Measurements from ENCODE around the gene TK2. TPM values are rescaled to one million over a fixed set of nuclear protein-coding genes. Genes with fewer than 3 reads are reported as not detected.

The TK2 gene
- total RNA-seq, 3 donors from 2014 or later: 14.4 to 29.4 (median 17.8) TPM

- Histone ChIP-seq H3K4me1 (ENCODE audit: low read depth) (peaks cover 33% of the 10 kb centered on the region), H3K4me3 (no peak overlapping the region), H3K36me3 (ENCODE audit: low read depth) (no peaks in the 10 kb centered on the region), H3K9me3 (no peaks in the 10 kb centered on the region)
- ATAC-seq (no peak), DNase-seq (no peak)
- intact Hi-C loops (cut with DNase I, micrococcal nuclease): no loop called here
- TF ChIP-seq, protein P1, sequence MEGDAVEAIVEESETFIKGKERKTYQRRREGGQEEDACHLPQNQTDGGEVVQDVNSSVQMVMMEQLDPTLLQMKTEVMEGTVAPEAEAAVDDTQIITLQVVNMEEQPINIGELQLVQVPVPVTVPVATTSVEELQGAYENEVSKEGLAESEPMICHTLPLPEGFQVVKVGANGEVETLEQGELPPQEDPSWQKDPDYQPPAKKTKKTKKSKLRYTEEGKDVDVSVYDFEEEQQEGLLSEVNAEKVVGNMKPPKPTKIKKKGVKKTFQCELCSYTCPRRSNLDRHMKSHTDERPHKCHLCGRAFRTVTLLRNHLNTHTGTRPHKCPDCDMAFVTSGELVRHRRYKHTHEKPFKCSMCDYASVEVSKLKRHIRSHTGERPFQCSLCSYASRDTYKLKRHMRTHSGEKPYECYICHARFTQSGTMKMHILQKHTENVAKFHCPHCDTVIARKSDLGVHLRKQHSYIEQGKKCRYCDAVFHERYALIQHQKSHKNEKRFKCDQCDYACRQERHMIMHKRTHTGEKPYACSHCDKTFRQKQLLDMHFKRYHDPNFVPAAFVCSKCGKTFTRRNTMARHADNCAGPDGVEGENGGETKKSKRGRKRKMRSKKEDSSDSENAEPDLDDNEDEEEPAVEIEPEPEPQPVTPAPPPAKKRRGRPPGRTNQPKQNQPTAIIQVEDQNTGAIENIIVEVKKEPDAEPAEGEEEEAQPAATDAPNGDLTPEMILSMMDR (IDR thresholded peaks at IDR 0.05): no peak
Observed at GRCh38 chr16:66554495-66554894, 4.6 kb upstream of the TK2 start.

GRCh38 chr16:66554021-66554420 lies 4.1 kb upstream of the TK2 start:
- DNase-seq (no peak), ATAC-seq (no peak)
- intact Hi-C loops (cut with DNase I, micrococcal nuclease): no loop called here
- no peaks in the 10 kb centered on the region for H3K9me3 ChIP-seq
- H3K36me3 ChIP-seq (ENCODE audit: low read depth): no peaks in the 10 kb centered on the region
- no peak overlapping the region for H3K4me3 ChIP-seq
- peaks cover 33% of the 10 kb centered on the region for H3K4me1 ChIP-seq (ENCODE audit: low read depth)
- TF ChIP-seq, protein P1 (IDR thresholded peaks at IDR 0.05): no peak

DNA sequence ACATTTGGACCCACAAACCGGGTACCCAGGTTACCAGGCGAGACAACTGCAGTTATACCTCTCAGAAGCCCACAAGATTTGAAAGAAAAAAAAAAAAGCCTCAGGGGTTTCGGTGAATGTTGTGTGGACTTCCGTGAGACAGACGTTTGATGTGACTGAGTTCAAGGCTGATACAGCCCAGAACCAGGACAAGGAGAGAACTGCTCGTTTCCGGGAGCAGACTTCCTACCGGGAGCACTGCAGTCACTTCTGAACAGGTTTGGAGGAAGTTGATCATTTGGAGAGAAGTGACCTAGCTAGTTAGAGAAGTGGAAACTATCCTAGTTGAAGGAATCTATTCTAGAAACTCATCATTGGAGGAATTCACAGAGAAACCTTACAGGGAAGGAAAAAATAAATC lies 3.3 kb upstream of the TK2 start:
- TF ChIP-seq, protein P1 (IDR thresholded peaks at IDR 0.05): no peak
- H3K36me3 ChIP-seq (ENCODE audit: low read depth): no peaks in the 10 kb centered on the region
- H3K4me3 ChIP-seq: peak overlapping the region; percentile 35
- peaks cover 37% of the 10 kb centered on the region for H3K4me1 ChIP-seq (ENCODE audit: low read depth)
- no peaks in the 10 kb centered on the region for H3K9me3 ChIP-seq
- peak in 2 of 3 donors; percentile 47 to 53 for DNase-seq
- intact Hi-C loops (cut with DNase I, micrococcal nuclease): no loop called here
- ATAC-seq: peak; percentile 56

DNA sequence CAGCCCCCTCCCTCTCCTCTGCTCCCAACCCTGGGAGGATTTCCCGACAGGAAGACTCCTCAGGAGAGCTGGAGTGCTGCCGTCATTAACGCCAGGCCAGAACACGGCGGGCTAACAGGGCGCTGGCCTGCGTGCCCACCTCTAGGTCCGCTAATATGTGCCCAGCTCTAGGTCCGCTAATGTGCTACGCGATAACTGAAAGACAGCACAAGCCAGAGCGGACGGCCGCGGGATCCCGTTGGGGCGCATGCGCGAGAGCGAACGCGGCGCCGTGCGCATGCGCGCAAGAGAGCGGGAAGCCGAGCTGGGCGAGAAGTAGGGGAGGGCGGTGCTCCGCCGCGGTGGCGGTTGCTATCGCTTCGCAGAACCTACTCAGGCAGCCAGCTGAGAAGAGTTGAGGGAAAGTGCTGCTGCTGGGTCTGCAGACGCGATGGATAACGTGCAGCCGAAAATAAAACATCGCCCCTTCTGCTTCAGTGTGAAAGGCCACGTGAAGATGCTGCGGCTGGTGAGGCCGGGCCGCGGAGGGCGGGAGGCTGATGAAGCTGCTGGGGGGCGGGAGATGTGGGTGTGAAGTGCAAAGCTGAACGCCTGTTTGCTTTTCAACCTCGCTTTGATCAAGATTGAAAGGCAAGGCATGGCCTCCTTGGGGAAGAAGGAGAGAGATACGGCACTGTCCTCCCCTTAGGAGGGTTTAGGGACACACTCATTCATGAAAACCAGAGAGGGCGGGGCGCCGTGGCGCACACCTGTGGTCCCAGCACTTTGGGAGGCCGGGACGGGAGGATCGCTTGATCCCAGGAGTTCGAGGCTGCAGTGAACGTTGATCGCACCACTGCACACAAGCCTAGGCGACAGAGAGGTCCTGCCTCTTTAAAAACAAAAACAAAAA lies 2.6 kb upstream of the TK2 start, which contains the start of gene CKLF:
Gene CKLF, plus strand, starts transcription at position 291 of the 892 bp plus-strand sequence. Its CDS starts 140 bp downstream, at position 431.
- ATAC-seq (peak; percentile 85), DNase-seq (peak; percentile 91 to 95 (median 93))
- Histone ChIP-seq H3K4me1 (ENCODE audit: low read depth) (peaks cover 37% of the 10 kb centered on the region), H3K4me3 (peak within 1 kb of the TSS; percentile 35), H3K9me3 (no peaks in the 10 kb centered on the region), H3K36me3 (ENCODE audit: low read depth) (no peaks in the 10 kb centered on the region)
- intact Hi-C loops (cut with DNase I, micrococcal nuclease): no loop called here
- TF ChIP-seq, protein P1 (IDR thresholded peaks at IDR 0.05): no peak

DNA sequence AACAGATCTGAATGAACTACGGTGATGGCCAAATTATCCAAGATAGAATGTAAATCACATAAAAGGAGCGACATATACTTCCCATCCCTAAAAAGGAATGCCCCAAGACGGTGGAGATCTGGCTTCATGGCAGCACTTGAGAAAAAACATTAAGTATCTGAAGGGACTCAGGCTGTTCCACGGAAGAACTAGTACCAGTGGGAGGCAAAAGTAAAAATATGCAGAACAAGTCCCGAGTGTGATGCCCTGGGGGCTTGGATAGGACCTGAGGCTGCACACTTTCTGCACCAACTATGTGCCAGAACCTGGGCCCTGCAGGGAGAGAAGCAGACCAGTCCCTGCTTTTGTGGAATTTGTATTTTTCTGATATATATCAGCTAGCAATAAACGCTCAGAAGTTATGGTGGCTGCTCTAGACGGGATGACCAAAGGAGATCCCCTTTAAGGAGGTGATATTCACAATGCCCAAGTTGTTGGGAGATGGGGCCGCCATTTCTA lies 1.9 kb upstream of the TK2 start:
- no peak for ATAC-seq
- TF ChIP-seq, protein P1 (IDR thresholded peaks at IDR 0.05): no peak
- peaks cover 33% of the 10 kb centered on the region for H3K4me1 ChIP-seq (ENCODE audit: low read depth)

More for the DNA sequence above, 1.9 kb upstream of the TK2 start:
- intact Hi-C loops (cut with DNase I, micrococcal nuclease): no loop called here
- Histone ChIP-seq H3K4me3 (peak overlapping the region; percentile 35), H3K9me3 (no peaks in the 10 kb centered on the region), H3K36me3 (ENCODE audit: low read depth) (no peaks in the 10 kb centered on the region)
- DNase-seq: peak in 1 of 3 donors; percentile 16
